Stomach (tissue), 4 donors: ENCODE results near the gene ABR.

Source experiments
- POLR2A ChIP-seq, 4 donors: fragments of 450-650 bp; IDR thresholded peaks; one replicate each; pipeline ENCODE4 v1.6.1; 2016; ENCODE audit warnings: antibody characterized with exemption in 4 of 4, control low read depth in 2 of 4, mild to moderate bottlenecking in 1 of 4, moderate library complexity in 1 of 4
- POLR2AphosphoS5 ChIP-seq, 3 donors: sonication (generic); formaldehyde crosslinking; IDR thresholded peaks; one replicate each; pipeline ENCODE4 v1.6.1; 2016; ENCODE audit warnings: antibody characterized with exemption in 3 of 3
- TF ChIP-seq, protein P1 (sequence below), 7 experiments: fragments of 450-650 bp in 4 of 7; fragments of 200-600 bp in 3 of 7; sonication (generic) in 3 of 7; IDR thresholded peaks; one replicate each; pipeline ENCODE4 v1.5.1; 2016 to 2019; ENCODE audit warnings: antibody characterized with exemption in 7 of 7, control low read depth in 2 of 7, mild to moderate bottlenecking in 1 of 7

DNA sequence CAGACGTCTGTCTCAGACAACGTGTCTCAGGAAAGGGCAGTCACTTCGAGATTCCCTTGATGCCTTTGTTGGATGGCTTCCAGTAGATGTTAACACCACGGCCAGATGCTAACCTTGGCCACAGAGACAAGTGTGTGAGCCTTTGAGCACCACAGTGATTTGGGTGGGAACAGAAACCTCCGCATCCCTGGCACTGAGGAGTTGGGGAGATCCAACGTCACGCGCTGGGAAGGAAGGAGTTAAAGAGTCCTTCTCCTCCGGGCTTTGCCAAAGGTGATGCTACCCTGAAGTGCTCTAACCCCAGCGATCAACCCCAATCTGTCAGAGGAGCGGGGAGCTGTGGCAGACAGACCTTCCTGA is 3.0 kb upstream of the ABR start:
- TF ChIP-seq, protein P1, sequence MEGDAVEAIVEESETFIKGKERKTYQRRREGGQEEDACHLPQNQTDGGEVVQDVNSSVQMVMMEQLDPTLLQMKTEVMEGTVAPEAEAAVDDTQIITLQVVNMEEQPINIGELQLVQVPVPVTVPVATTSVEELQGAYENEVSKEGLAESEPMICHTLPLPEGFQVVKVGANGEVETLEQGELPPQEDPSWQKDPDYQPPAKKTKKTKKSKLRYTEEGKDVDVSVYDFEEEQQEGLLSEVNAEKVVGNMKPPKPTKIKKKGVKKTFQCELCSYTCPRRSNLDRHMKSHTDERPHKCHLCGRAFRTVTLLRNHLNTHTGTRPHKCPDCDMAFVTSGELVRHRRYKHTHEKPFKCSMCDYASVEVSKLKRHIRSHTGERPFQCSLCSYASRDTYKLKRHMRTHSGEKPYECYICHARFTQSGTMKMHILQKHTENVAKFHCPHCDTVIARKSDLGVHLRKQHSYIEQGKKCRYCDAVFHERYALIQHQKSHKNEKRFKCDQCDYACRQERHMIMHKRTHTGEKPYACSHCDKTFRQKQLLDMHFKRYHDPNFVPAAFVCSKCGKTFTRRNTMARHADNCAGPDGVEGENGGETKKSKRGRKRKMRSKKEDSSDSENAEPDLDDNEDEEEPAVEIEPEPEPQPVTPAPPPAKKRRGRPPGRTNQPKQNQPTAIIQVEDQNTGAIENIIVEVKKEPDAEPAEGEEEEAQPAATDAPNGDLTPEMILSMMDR (IDR thresholded peaks at IDR 0.05) = no peak
- no peak for TF ChIP-seq POLR2A (IDR thresholded peaks at IDR 0.05)
- no peak for TF ChIP-seq POLR2AphosphoS5 (IDR thresholded peaks at IDR 0.05)
